HepG2 (cell line): Measurements from ENCODE around the gene TMC8. TPM values are rescaled to one million over a fixed set of nuclear protein-coding genes. Genes with fewer than 3 reads are reported as not detected.
A peak's percentile ranks its signal among the peaks of the same experiment; 100 is the strongest.

ENCODE experiments used
- AGO2 ChIP-seq: fragments of 200-400 bp; formaldehyde crosslinking; optimal IDR thresholded peaks from 2 replicates; pipeline ENCODE3; 2017; ENCODE audit warnings: mild to moderate bottlenecking, low read depth, low read length, moderate library complexity
- AKAP8 ChIP-seq: sonication (generic); formaldehyde crosslinking; IDR thresholded peaks from 2 replicates; pipeline ENCODE4 v1.5.1; 2020; ENCODE audit warnings: mild to moderate bottlenecking, missing genetic modification reagents
- CREB3 ChIP-seq: sonication (generic); formaldehyde crosslinking; IDR thresholded peaks from 2 replicates; pipeline ENCODE4 v1.5.0; 2020; ENCODE audit warnings: missing genetic modification reagents
- HNRNPL ChIP-seq: fragments of 200-400 bp; formaldehyde crosslinking; IDR thresholded peaks from 2 replicates; pipeline ENCODE4 v1.6.1; 2017; ENCODE audit warnings: mild to moderate bottlenecking, low read depth, low read length
- KAT8 ChIP-seq: IDR thresholded peaks from 2 replicates; pipeline ENCODE4 v1.6.1; 2016; ENCODE audit warnings: missing genetic modification reagents, missing compliant biosample characterization
- NR2F1 ChIP-seq, 2 experiments: fragments of 450-650 bp in 1 of 2; formaldehyde crosslinking in 1 of 2; IDR thresholded peaks; 2 replicates each; pipeline versions ENCODE4 v1.5.0 to v1.6.1; 2016 to 2020; ENCODE audit warnings: mild to moderate bottlenecking in 1 of 2, missing compliant biosample characterization in 1 of 2, missing genetic modification reagents in 1 of 2, moderate library complexity in 1 of 2
- RBFOX2 ChIP-seq: fragments of 200-400 bp; formaldehyde crosslinking; IDR thresholded peaks from 2 replicates; pipeline ENCODE4 v1.6.1; 2017; ENCODE audit warnings: low read depth, mild to moderate bottlenecking, low read length
- RBM22 ChIP-seq: fragments of 200-400 bp; formaldehyde crosslinking; optimal IDR thresholded peaks from 2 replicates; pipeline ENCODE3; 2017; ENCODE audit warnings: mild to moderate bottlenecking, low read length, moderate library complexity
- RXRA ChIP-seq: sonication (generic); formaldehyde crosslinking; IDR thresholded peaks from 2 replicates; pipeline ENCODE4 v1.5.1; 2020; ENCODE audit warnings: missing genetic modification reagents
- ZBTB26 ChIP-seq: IDR thresholded peaks from 2 replicates; pipeline ENCODE4 v1.6.1; 2016; ENCODE audit warnings: missing compliant biosample characterization, missing genetic modification reagents, borderline replicate concordance
- ZNF160 ChIP-seq: sonication (generic); formaldehyde crosslinking; IDR thresholded peaks from 2 replicates; pipeline ENCODE4 v1.8.0; 2022; ENCODE audit warnings: mild to moderate bottlenecking, inconsistent platforms, missing genetic modification reagents
- ZNF263 ChIP-seq: sonication (generic); formaldehyde crosslinking; IDR thresholded peaks from 2 replicates; pipeline ENCODE4 v1.4.0; 2020; ENCODE audit warnings: missing genetic modification reagents
- ZNF660 ChIP-seq: sonication (generic); formaldehyde crosslinking; IDR thresholded peaks from 2 replicates; pipeline ENCODE4 v1.5.1; 2020; ENCODE audit warnings: mild to moderate bottlenecking, low read depth, missing genetic modification reagents, borderline replicate concordance
- ZNF775 ChIP-seq: sonication (generic); formaldehyde crosslinking; IDR thresholded peaks from 2 replicates; pipeline ENCODE4 v1.4.0; 2020; ENCODE audit warnings: missing genetic modification reagents, mild to moderate bottlenecking, moderate library complexity, borderline replicate concordance
- ZSCAN30 ChIP-seq: sonication (generic); formaldehyde crosslinking; IDR thresholded peaks from 2 replicates; pipeline ENCODE4 v1.5.0; 2020; ENCODE audit warnings: mild to moderate bottlenecking, missing genetic modification reagents
- polyA plus RNA-seq, 8 experiments: library from polyadenylated mRNA; depleted of rRNA in 3 of 8; stranded (reverse) in 7 of 8; unstranded in 1 of 8; fragments of >200 nt; fragmentation: Illumina TruSeq in 4 of 8; extraction: Trizol in 4 of 8; gene quantifications; 2 replicates each; pipeline versions ENCODE4 v1.2.1 to v1.2.3, GENCODE V29; 2011 to 2016; ENCODE audit warnings: low read depth in 4 of 8, missing spikeins in 1 of 8, mixed read lengths in 1 of 8; ENCODE audit not compliant: insufficient read depth in 1 of 8
- total RNA-seq, 5 experiments: library from RNA; depleted of rRNA; stranded (reverse); fragments of >200 nt; fragmentation: Illumina TruSeq; extraction: Trizol; gene quantifications; 2 replicates each; pipeline ENCODE4 v1.2.3, GENCODE V29; 2016; ENCODE audit warnings: low read depth in 1 of 5
- TF ChIP-seq, protein P1 (sequence below): IDR thresholded peaks from 2 replicates; pipeline ENCODE4 v1.6.1; 2016; ENCODE audit warnings: mild to moderate bottlenecking
- TF ChIP-seq, protein P2 (sequence below): IDR thresholded peaks from 2 replicates; pipeline ENCODE4 v1.6.1; 2012; ENCODE audit warnings: low read depth, low read length, improper control_type of control experiment
- TF ChIP-seq, protein P3 (sequence below): sonication (generic); formaldehyde crosslinking; IDR thresholded peaks from 2 replicates; pipeline ENCODE4 v1.5.0; 2020; ENCODE audit warnings: missing genetic modification reagents
- TF ChIP-seq, protein P4 (sequence below): sonication (generic); formaldehyde crosslinking; IDR thresholded peaks from 2 replicates; pipeline ENCODE4 v1.5.0; 2020; ENCODE audit warnings: mild to moderate bottlenecking, missing genetic modification reagents

Gene TMC8
- total and polyA plus RNA-seq, 2 of the 13 experiments (the other 11 are each of a cell fraction or from before 2014, with no cell fraction given), result 0.53 to 7.8 TPM

GRCh38 chr17:78174346-78174869, 43.8 kb downstream of the TMC8 start (continued):
- no peak for TF ChIP-seq ZBTB26
- TF ChIP-seq AKAP8 (CRISPR knock-in tag), result peak; percentile 85
- no peak for TF ChIP-seq KAT8 (CRISPR knock-in tag)
- peak; percentile 94 for TF ChIP-seq AGO2
- no peak for TF ChIP-seq ZNF660 (CRISPR knock-in tag)
- no peak for TF ChIP-seq ZNF775 (CRISPR knock-in tag)
- no peak for TF ChIP-seq NR2F1 (CRISPR knock-in tag; IDR thresholded peaks at IDR 0.05)
- TF ChIP-seq CREB3, result no peak
- TF ChIP-seq ZNF263 (CRISPR knock-in tag), result 0 out of 2 replicates have a peak, but pooled peaks have one; percentile 11
- peak; percentile 71 for TF ChIP-seq RBFOX2
- 0 out of 2 replicates have a peak, but pooled peaks have one; percentile 41 for TF ChIP-seq HNRNPL
- TF ChIP-seq, protein P1, sequence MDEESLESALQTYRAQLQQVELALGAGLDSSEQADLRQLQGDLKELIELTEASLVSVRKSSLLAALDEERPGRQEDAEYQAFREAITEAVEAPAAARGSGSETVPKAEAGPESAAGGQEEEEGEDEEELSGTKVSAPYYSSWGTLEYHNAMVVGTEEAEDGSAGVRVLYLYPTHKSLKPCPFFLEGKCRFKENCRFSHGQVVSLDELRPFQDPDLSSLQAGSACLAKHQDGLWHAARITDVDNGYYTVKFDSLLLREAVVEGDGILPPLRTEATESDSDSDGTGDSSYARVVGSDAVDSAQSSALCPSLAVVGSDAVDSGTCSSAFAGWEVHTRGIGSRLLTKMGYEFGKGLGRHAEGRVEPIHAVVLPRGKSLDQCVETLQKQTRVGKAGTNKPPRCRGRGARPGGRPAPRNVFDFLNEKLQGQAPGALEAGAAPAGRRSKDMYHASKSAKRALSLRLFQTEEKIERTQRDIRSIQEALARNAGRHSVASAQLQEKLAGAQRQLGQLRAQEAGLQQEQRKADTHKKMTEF (CRISPR knock-in tag), result no peak
- TF ChIP-seq, protein P2, sequence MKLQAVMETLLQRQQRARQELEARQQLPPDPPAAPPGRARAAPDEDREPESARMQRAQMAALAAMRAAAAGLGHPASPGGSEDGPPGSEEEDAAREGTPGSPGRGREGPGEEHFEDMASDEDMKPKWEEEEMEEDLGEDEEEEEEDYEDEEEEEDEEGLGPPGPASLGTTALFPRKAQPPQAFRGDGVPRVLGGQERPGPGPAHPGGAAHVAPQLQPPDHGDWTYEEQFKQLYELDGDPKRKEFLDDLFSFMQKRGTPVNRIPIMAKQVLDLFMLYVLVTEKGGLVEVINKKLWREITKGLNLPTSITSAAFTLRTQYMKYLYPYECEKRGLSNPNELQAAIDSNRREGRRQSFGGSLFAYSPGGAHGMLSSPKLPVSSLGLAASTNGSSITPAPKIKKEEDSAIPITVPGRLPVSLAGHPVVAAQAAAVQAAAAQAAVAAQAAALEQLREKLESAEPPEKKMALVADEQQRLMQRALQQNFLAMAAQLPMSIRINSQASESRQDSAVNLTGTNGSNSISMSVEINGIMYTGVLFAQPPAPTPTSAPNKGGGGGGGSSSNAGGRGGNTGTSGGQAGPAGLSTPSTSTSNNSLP, result no peak
- 0 out of 2 replicates have a peak, but pooled peaks have one; percentile 38 for TF ChIP-seq ZNF160
- TF ChIP-seq, protein P3, sequence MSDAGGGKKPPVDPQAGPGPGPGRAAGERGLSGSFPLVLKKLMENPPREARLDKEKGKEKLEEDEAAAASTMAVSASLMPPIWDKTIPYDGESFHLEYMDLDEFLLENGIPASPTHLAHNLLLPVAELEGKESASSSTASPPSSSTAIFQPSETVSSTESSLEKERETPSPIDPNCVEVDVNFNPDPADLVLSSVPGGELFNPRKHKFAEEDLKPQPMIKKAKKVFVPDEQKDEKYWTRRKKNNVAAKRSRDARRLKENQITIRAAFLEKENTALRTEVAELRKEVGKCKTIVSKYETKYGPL, result no peak
- TF ChIP-seq ZSCAN30 (CRISPR knock-in tag), result no peak
- peak; percentile 75 for TF ChIP-seq RBM22
- TF ChIP-seq, protein P4, sequence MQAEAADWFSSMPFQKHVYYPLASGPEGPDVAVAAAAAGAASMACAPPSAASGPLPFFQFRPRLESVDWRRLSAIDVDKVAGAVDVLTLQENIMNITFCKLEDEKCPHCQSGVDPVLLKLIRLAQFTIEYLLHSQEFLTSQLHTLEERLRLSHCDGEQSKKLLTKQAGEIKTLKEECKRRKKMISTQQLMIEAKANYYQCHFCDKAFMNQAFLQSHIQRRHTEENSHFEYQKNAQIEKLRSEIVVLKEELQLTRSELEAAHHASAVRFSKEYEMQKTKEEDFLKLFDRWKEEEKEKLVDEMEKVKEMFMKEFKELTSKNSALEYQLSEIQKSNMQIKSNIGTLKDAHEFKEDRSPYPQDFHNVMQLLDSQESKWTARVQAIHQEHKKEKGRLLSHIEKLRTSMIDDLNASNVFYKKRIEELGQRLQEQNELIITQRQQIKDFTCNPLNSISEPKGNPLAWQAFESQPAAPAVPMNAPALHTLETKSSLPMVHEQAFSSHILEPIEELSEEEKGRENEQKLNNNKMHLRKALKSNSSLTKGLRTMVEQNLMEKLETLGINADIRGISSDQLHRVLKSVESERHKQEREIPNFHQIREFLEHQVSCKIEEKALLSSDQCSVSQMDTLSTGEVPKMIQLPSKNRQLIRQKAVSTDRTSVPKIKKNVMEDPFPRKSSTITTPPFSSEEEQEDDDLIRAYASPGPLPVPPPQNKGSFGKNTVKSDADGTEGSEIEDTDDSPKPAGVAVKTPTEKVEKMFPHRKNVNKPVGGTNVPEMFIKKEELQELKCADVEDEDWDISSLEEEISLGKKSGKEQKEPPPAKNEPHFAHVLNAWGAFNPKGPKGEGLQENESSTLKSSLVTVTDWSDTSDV, result 0 out of 2 replicates have a peak, but pooled peaks have one; percentile 28
- 0 out of 2 replicates have a peak, but pooled peaks have one; percentile 11 for TF ChIP-seq RXRA (CRISPR knock-in tag)
